Measurements from ENCODE around the gene PDE3B. TPM values are rescaled to one million over a fixed set of nuclear protein-coding genes. Genes with fewer than 3 reads are reported as not detected.

PDE3B gene
- total RNA-seq, 1 donor from 2014 or later, result 14.1 TPM

DNA sequence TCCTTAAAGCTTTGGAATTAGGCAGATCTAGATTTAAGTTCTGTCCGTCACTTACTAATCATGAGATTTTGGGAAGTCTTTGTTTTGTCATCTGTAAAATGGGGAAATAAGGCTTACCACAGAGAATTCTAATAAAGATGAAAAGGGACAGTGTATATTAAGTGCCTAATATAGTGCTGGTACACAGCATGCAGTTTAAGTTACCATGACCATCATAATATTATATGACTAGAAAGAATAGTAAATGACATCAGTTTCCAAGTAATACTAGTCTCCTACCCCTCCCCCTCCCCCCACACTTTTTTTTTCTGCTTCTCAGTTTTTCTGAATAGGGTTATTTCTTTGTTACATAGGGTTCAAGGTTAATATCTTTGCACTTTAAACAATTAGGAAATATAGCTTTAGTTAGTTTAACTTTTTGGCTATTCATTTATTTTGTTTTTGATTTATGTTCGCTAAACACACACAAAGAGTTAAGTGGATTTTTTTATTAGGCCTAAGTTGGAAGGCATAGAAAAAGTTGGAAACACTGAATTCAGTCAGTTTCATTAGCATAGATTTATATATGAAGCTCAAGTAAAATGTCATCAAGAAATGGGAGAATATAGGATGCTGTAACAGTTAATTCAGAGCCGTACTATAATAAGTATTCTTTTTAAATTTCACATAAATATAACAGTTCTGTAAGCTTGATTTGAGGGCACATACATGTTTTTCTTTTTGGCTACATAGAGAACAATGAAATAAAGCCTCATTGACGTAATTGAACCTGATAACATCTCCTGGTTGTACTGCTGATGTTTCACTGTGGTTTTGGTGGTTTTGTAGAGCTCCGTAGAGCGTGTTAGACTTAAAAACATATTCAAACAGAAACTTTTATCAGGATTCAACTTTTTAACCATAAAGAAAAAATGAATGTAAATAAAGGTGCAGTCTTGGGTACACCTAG, 121.2 kb downstream of the PDE3B start:
- TF ChIP-seq, protein P1, sequence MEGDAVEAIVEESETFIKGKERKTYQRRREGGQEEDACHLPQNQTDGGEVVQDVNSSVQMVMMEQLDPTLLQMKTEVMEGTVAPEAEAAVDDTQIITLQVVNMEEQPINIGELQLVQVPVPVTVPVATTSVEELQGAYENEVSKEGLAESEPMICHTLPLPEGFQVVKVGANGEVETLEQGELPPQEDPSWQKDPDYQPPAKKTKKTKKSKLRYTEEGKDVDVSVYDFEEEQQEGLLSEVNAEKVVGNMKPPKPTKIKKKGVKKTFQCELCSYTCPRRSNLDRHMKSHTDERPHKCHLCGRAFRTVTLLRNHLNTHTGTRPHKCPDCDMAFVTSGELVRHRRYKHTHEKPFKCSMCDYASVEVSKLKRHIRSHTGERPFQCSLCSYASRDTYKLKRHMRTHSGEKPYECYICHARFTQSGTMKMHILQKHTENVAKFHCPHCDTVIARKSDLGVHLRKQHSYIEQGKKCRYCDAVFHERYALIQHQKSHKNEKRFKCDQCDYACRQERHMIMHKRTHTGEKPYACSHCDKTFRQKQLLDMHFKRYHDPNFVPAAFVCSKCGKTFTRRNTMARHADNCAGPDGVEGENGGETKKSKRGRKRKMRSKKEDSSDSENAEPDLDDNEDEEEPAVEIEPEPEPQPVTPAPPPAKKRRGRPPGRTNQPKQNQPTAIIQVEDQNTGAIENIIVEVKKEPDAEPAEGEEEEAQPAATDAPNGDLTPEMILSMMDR (IDR thresholded peaks at IDR 0.05; ENCODE audit: partially characterized antibody, unreplicated experiment), result no peak
- no peak overlapping the region for H3K27ac Mint-ChIP-seq (ENCODE audit: unreplicated experiment)
- H3K4me3 Mint-ChIP-seq (ENCODE audit: unreplicated experiment), result no peak overlapping the region
- no peaks in the 10 kb centered on the region for H3K36me3 Mint-ChIP-seq (ENCODE audit: unreplicated experiment)
- no peaks in the 10 kb centered on the region for H3K27me3 Mint-ChIP-seq (ENCODE audit: unreplicated experiment)
- H3K9me3 Mint-ChIP-seq (ENCODE audit: unreplicated experiment), result no peaks in the 10 kb centered on the region
- no peak for DNase-seq
- no peaks in the 10 kb centered on the region for H3K4me1 Mint-ChIP-seq (ENCODE audit: low read depth, unreplicated experiment)

DNA sequence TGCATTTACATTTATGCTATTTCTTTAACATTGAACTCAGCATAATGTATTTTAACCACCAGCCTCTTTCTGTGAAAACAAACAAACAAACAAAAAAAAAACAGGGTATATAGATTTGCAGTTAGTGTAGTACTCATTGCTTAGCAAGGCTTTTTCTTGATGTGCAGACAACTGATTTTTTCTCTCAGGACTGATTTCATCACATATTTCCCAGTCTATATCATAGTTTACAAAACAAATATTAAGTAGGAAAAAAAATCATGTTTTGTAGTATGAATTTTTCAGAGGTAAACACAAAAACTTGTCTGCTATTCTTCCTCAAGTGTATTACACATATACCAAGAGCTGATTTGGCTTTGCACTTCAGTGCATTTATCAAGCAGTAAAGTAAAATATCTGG, 123.0 kb downstream of the PDE3B start:
- no peaks in the 10 kb centered on the region for H3K9me3 Mint-ChIP-seq (ENCODE audit: unreplicated experiment)
- no peak for DNase-seq
- TF ChIP-seq, protein P1 (IDR thresholded peaks at IDR 0.05; ENCODE audit: partially characterized antibody, unreplicated experiment), result no peak
- no peaks in the 10 kb centered on the region for H3K4me1 Mint-ChIP-seq (ENCODE audit: low read depth, unreplicated experiment)
- H3K27ac Mint-ChIP-seq (ENCODE audit: unreplicated experiment), result no peak overlapping the region
- no peak overlapping the region for H3K4me3 Mint-ChIP-seq (ENCODE audit: unreplicated experiment)
- H3K36me3 Mint-ChIP-seq (ENCODE audit: unreplicated experiment), result no peaks in the 10 kb centered on the region
- no peaks in the 10 kb centered on the region for H3K27me3 Mint-ChIP-seq (ENCODE audit: unreplicated experiment)

DNA sequence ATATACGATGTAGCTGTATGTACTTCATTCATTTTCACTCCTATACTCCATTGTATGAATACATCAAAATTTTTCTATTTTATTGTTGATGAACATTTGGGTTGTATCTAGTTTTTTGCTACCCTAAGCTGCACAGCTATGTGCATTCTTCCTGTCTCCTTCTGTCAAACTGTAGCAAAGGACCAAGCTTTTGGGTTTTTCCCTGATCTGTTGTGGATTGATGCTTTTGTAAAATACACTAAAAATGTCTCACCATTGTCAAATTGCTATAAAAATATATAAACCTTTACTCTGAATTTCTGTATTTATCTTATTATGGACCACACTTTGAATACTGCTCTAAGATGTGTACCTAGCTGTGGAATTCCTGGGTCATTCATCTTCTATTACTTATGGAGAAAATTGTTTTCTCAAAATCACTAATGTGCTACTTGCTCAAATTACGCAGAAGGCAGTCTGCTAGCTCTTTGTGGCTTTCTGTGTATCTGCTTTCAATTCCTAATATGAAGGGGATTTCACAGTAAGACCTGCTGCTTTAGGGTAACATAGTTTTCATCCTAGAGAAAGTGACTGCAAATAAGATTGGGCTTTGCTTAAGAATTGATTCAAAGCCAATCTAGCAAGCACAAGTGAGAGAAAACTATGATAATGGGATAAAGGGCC, 125.1 kb downstream of the PDE3B start:
- H3K4me1 Mint-ChIP-seq (ENCODE audit: low read depth, unreplicated experiment), result no peaks in the 10 kb centered on the region
- no peak overlapping the region for H3K4me3 Mint-ChIP-seq (ENCODE audit: unreplicated experiment)
- no peaks in the 10 kb centered on the region for H3K36me3 Mint-ChIP-seq (ENCODE audit: unreplicated experiment)
- TF ChIP-seq, protein P1 (IDR thresholded peaks at IDR 0.05; ENCODE audit: partially characterized antibody, unreplicated experiment), result no peak
- H3K9me3 Mint-ChIP-seq (ENCODE audit: unreplicated experiment), result no peaks in the 10 kb centered on the region
- H3K27me3 Mint-ChIP-seq (ENCODE audit: unreplicated experiment), result no peaks in the 10 kb centered on the region
- DNase-seq, result no peak
- no peak overlapping the region for H3K27ac Mint-ChIP-seq (ENCODE audit: unreplicated experiment)

DNA sequence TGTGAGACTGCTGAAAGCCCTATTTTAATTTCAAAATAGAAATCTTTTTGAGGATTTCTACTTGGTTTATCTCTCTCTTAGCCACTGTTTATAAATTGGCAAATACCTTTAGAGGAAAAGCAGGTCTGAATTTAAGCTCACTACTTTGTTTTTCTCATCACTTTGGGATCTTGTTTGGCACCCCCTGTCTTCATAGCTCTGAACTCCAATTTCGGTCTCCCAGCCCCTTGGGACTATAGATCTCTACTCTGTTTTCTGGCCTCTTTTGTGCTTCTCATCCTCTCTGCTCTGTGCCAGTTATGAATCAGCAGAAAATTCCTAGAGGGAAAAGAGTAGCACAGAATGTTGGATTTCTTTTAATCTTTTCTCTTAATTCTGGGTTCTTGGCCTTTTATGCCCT, 130.2 kb downstream of the PDE3B start:
- DNase-seq, result no peak
- Mint-ChIP-seq H3K36me3 (ENCODE audit: unreplicated experiment) (no peaks in the 10 kb centered on the region), H3K4me1 (ENCODE audit: low read depth, unreplicated experiment) (no peaks in the 10 kb centered on the region), H3K9me3 (ENCODE audit: unreplicated experiment) (peaks cover 4% of the 10 kb centered on the region), H3K27ac (ENCODE audit: unreplicated experiment) (no peak overlapping the region), H3K27me3 (ENCODE audit: unreplicated experiment) (no peaks in the 10 kb centered on the region), H3K4me3 (ENCODE audit: unreplicated experiment) (no peak overlapping the region)
- TF ChIP-seq, protein P1 (IDR thresholded peaks at IDR 0.05; ENCODE audit: partially characterized antibody, unreplicated experiment), result peak; percentile 61

DNA sequence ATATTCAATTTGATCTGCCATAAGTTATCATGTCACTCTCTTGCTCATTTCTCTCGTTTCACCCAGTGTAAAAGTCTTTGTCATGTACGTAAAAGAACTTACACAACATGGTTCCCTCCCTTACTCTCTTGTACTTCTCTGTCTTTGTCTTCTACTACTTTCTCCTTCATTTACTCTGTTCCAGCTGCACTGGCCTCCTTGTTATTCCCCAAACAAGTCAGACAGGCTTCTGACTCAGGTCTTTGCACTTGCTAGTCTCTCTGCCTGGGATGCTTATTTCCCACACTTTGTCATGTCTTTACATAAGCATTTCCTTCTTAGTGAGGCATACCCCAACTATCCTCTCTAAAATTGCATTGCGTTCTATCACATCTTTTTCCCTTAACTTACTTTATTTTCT, 131.1 kb downstream of the PDE3B start:
- no peak overlapping the region for H3K4me3 Mint-ChIP-seq (ENCODE audit: unreplicated experiment)
- no peak overlapping the region for H3K27ac Mint-ChIP-seq (ENCODE audit: unreplicated experiment)
- no peaks in the 10 kb centered on the region for H3K4me1 Mint-ChIP-seq (ENCODE audit: low read depth, unreplicated experiment)
- no peaks in the 10 kb centered on the region for H3K36me3 Mint-ChIP-seq (ENCODE audit: unreplicated experiment)
- H3K27me3 Mint-ChIP-seq (ENCODE audit: unreplicated experiment), result peaks cover 2% of the 10 kb centered on the region
- peaks cover 8% of the 10 kb centered on the region for H3K9me3 Mint-ChIP-seq (ENCODE audit: unreplicated experiment)
- TF ChIP-seq, protein P1 (IDR thresholded peaks at IDR 0.05; ENCODE audit: partially characterized antibody, unreplicated experiment), result no peak
- DNase-seq, result no peak
